ENCODE results near the gene NOSTRIN.
"Not testable (repeated sequence)": the region's sequence is repeated elsewhere in the genome, so short reads cannot be mapped to it uniquely, and the experiment has no call there.

Gene NOSTRIN

GRCh38 chr2:168766600-168766999 lies 35.8 kb upstream of the NOSTRIN start:
- CTCF ChIA-PET: interaction anchor here (0.9 kb wide), 1 partner anchor 155 kb away, joined by 3 read pairs; no protein-coding TSS in a partner anchor
- DNase-seq (ENCODE audit: low read depth, low spot score): no peak
- H3K4me3 ChIP-seq (ENCODE audit: low read depth, low read length): no peak overlapping the region
- no peak for TF ChIP-seq CTCF (IDR thresholded peaks at IDR 0.05; ENCODE audit: insufficient read depth, low read length, missing control alignments)
- POLR2A ChIA-PET: no interaction called here

GRCh38 chr2:168767258-168767657 lies 35.2 kb upstream of the NOSTRIN start:
- ChIA-PET CTCF (interaction anchor here (0.9 kb wide), 1 partner anchor 154 kb away, joined by 3 read pairs; no protein-coding TSS in a partner anchor), POLR2A (no interaction called here)
- DNase-seq (ENCODE audit: low read depth, low spot score): no peak
- TF ChIP-seq CTCF (IDR thresholded peaks at IDR 0.05; ENCODE audit: insufficient read depth, low read length, missing control alignments): no peak
- no peak overlapping the region for H3K4me3 ChIP-seq (ENCODE audit: low read depth, low read length)

- DNase-seq (ENCODE audit: low read depth, low spot score); POLR2A ChIA-PET; H3K4me3 ChIP-seq (ENCODE audit: low read depth, low read length): not testable (repeated sequence)
- CTCF ChIA-PET: interaction anchor here (2.2 kb wide), 1 partner anchor 10 kb away, joined by 8 read pairs; no protein-coding TSS in a partner anchor
Observed at GRCh38 chr2:168768357-168768756, 34.1 kb upstream of the NOSTRIN start.

- ChIA-PET CTCF (interaction anchor here (0.7 to 1.4 kb wide), 3 partner anchors 11 to 152 kb away, joined by 3 read pairs; no protein-coding TSS in a partner anchor), POLR2A (no interaction called here)
- TF ChIP-seq CTCF (IDR thresholded peaks at IDR 0.05; ENCODE audit: insufficient read depth, low read length, missing control alignments): no peak
- no peak overlapping the region for H3K4me3 ChIP-seq (ENCODE audit: low read depth, low read length)
- no peak for DNase-seq (ENCODE audit: low read depth, low spot score)
Observed at GRCh38 chr2:168770796-168771195, 31.6 kb upstream of the NOSTRIN start.

- CTCF ChIA-PET: interaction anchor here (1.0 to 5.3 kb wide), 5 partner anchors 12 to 150 kb away, joined by 3 to 45 read pairs (median 5); no protein-coding TSS in a partner anchor
- no peak for DNase-seq (ENCODE audit: low read depth, low spot score)
- no peak for TF ChIP-seq CTCF (IDR thresholded peaks at IDR 0.05; ENCODE audit: insufficient read depth, low read length, missing control alignments)
- no peak overlapping the region for H3K4me3 ChIP-seq (ENCODE audit: low read depth, low read length)
- POLR2A ChIA-PET: no interaction called here
Observed at GRCh38 chr2:168772704-168773103, 29.7 kb upstream of the NOSTRIN start.

GRCh38 chr2:168773128-168773527 lies 29.3 kb upstream of the NOSTRIN start:
- no peak for TF ChIP-seq CTCF (IDR thresholded peaks at IDR 0.05; ENCODE audit: insufficient read depth, low read length, missing control alignments)
- no peak for DNase-seq (ENCODE audit: low read depth, low spot score)
- CTCF ChIA-PET: interaction anchor here (1.0 to 5.3 kb wide), 5 partner anchors 11 to 150 kb away, joined by 3 to 45 read pairs (median 5); no protein-coding TSS in a partner anchor
- POLR2A ChIA-PET: no interaction called here
- H3K4me3 ChIP-seq (ENCODE audit: low read depth, low read length): no peak overlapping the region
